NCI-H1436 (cell line): ENCODE measurements around the gene ARHGAP26.
"Not testable (repeated sequence)": the region's sequence is repeated elsewhere in the genome, so short reads cannot be mapped to it uniquely, and the experiment has no call there.

Experiments used
- DNase-seq: peaks from one replicate; lab custom pipeline; 2025; lab: John Stamatoyannopoulos, UW

The ARHGAP26 gene

DNA sequence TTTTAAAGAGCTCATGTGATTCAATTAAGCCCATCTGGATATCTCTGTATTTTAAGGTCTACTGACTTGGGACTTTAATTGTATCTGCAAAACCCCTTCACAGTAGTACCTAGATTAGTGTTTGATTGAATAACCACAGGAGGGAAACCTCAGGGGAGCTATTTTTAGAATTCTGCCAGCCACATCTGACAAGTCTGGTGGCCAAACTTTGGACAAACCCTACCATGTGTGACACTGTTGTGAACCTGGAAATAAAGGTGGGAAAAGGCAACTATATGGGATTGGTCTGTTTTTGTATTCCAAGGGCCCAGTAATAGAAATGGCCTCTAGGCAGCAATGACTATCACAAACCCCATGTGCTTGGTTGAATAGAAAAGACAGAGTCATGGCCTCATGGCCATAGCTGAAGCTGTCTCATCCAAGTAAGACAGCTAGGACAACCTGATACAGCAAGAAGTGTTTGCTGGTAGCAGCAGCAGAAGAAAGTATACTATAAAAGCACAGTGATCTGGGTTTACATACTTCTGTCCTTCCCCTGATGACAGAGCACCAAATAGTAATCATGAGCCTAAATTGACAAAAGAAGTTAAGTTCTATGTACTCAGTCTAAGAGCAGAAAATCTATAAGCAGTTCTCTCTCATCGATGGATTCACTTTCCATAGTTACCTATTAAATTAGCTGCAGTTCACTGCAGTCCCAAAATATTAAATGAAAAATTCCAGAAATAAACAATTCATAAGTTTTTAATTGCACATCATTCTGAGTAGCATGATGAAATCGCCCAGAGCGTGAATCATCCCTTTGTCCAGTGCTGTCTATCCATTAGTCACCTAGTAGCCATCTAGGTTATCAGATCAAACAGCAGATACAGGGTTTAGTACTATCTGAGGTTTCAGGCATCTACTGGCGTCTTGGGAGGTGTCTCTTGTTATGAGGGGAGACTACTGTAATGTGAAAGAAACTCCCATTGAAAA lies 189.8 kb downstream of the ARHGAP26 start:
- DNase-seq = no peak

DNA sequence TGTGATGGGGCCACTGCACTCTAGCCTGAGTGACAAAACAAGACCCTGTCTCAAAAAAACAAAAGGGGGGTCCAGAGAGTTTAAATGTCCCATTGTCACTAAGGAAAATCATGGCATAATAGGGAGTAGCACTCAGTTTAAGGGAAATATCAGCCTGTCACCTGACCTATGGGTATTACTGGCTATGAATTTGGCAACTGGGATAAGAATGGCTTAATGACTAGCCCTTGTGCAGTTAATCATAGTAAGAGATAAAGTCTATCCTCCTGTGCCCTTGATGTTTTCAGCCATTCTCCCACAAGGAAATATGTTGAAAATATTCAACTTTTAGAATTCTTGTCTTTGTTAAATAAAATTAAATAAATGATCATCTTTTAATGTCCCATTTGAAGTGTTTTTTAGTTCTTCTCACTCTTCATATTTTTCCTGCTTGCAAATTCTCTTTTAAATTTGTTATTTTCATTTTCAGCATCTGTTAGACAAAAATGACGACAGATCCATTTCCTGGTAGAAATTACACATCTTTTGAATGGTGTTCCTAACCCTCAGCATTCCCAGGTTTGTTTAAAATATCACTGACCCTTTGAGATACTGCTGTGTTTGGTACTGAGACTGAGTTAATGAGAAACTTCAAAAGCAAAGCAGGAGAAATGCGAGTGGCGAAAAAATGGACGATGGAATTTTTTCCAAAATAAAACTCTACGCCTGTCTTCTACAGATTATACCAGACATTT lies 191.4 kb downstream of the ARHGAP26 start:
- DNase-seq = no peak

DNA sequence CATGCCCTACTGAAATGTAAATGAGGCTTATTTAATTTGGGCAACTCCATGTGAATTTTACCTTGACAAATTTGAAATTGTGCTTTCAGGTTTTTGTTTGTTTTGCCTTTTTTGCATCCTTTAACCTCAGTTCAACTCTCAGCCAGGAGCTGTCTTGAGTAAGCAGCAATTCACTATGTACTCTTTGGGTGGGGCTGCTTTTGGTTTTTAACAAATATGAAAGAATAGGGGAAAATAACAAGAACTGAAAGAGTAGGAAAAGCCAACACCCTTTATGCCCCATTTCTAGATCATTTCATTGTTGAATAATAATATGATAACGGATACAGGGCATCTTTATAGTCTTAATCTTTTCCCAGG lies 192.0 kb downstream of the ARHGAP26 start:
- no peak for DNase-seq

DNA sequence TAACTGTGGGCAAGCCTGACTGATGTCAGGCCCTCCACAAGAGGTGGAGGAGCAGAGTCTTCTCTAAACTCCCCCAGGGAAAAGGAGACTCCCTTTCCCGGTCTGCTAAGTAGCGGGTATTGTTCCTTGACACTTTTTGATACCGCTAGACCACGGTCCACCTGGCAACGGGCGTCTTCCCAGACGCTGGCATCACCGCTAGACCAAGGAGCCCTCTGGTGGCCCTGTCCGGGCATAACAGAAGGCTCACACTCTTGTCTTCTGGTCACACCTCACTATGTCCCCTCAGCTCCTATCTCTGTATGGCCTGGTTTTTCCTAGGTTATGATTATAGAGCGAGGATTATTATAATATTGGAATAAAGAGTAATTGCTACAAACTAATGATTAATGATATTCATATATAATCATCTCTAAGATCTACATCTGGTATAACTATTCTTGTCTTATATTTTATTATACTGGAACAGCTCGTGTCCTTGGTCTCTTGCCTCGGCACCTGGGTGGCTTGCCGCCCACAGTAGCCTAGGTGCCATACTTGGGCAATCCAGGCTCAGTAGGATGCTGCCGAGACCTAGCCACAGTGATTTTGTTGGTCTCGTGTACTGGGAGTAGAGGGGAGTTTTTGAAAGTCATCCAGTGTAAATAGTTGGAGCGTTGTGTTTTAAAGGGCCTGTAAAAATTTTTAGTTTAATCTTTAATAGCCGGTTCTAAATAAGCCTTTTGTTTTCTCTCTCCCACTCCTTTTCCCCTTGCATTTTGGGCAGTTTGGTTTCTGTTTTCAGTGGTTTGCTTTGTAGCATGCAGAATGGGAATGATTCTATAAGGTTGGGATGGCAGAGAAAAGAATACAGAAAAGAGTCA lies 195.3 kb downstream of the ARHGAP26 start:
- not testable (repeated sequence) for DNase-seq

DNA sequence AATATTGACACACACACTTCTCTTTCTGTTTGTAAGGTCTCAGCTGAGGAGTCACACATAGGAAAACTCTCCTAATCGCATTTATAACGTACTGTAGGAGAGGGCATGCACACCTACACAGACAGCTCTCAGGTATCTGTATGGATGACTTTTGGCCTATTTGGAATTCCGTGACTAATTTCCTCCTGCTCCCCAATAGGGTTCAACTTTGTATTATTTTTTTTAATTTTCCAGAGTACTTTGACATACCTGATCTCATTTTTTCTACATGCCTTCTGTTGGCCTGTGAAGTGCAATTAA lies 195.9 kb downstream of the ARHGAP26 start:
- DNase-seq = no peak

DNA sequence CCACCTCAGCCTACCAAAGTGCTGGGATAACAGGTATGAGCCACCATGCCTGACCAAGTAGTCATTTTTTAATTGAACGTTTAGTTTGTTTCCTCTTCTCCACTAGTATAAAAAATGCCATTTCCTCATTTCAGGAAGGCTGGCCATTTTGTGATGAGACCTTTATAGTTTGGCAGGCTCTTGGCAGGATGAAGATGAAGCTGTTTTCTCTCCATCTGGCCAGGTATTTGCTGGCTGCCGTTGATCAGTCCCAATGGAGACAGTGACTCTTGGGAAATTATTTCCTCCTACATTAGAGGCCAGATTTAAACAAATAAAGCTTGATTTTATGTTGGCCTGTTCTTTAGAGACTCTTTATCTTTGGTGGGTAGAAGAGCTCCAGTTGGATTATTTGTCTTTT lies 199.0 kb downstream of the ARHGAP26 start:
- no peak for DNase-seq

DNA sequence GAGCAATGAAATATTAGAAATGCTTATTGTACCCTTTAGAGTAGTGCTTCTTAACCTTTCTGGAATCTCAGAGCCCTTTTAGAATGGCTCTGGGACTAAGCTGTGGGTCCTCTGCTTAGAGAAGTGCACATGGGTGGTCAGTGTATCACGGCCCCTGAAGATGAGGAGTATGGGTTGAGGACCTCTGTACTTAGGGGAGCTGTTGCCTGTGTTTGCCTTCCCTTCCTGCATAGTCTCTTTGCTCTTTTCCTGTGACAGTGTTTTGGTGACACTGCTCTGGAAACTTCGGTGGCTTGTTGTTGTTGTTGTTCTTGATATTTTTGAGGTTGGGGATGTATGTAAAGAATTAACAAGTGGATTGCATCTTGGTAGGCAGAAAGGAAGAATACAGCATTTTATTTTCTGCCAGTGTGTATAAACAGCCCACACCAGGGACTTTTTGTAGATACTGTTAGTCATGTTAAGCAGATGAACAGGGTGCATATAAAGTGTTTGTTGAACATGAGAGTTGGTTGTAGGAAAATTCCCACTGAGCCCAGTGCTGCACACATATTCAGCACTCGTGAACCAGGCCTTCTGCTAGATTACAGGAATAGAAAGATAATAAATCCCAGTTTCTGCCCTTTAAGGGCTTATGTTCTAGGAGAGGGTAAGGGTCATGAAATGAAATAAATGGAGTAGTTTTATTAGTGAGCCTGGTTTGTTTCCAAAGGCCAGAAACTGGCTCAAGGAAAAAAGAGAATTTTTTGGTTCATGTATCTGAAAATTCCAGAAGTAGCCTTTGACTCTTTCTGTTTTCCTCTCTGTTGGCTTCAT lies 199.7 kb downstream of the ARHGAP26 start:
- no peak for DNase-seq

DNA sequence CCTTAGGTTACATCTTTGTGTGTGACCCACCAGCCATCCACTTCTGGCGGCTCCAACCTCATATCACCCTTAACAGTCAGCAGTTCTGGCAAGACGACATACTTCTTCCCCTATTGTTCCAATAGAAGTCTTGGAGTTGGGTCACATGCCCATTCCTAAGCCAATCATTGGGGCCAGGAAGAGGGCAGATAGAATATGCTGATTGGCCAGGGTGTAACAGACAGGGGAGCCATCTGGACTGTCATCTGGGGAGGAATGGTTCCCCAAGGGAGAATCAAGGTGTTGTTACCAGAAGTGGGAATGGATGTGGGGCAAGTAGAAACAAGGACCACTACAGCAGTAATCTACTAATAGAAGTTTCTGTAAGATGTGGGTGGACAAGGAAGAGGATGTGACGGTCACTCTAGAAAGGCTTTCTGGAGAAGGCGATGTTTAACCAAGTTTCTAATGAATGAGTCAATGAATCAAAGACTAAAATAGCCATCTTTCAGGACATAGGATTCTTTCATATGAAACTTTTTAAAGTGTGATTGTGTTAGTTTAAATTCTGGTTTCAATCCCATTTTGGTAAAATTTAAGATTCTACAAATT lies 200.4 kb downstream of the ARHGAP26 start:
- DNase-seq = no peak

DNA sequence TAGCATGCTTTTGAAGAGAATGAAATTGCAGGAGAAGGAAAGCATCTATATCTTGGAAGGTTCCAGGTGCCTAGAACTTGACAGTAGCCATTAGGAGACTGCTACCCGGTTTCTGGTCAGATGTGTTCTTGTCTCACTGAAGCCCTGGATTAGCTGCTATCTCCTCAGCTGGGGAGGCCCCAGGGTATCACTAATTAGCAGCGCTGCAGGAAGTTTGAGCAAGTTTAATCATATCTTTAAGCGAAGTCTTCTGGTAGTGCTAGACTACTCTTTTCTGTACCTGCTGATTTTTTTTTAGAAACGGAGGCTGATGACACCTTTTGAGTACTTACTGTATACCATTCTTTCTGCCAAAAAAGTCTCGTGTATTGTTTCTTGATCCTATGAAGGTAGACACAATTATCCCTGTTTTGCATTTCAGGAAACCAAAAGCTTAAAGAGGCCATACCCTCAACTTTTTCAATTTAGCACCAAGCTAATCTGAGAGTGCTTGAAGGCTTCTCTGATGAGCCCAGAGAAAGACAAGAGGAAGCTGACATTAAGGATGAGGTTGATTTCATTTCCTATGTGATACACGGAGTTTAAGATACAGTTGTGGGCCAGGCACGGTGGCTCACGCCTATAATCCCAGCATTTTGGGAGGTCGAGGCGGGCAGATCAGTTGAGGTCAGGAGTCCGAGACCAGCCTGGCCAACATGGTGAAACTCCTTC lies 201.3 kb downstream of the ARHGAP26 start:
- no peak for DNase-seq

DNA sequence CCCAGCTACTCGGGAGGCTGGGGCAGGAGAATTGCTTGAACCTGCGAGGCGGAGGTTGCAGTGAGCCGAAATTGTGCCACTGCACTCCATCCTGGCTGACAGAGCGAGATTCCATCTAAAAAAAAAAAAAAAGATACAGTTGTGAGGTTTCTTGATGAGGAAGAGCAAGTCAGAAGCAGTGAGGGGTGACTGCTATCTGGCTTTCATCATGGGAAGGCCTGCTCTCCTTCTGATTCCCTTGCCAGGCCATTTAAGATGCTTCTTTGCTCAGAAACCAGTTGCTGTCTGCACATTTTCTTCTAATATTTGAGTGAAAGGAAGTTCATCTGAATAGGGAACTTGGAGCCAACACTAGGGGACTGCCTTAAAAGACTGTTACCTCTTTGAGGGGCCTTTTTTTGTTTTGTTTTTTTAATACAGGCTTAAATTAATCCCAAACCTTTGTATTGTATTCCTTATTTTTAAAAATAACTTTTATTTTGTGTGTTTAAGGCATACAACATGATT lies 201.9 kb downstream of the ARHGAP26 start:
- DNase-seq = no peak

DNA sequence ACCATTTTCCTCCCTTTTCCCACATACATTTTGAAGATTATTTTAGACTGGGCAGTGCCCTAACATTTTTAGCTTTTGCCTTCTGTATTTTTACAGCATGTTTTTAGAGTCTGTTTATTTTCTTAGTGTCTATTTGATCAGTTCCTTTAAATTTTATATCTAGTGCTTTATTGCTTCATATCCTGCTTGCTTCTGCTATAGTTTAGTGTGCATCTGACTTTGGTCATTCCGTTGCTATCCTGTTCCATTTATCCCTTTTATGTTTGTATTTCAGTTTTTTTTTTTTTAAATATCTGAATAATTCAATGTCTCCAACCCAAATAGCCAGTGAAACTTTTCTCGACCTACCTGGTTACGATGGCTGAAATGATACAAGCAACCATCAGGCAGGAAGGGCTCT lies 203.8 kb downstream of the ARHGAP26 start:
- no peak for DNase-seq

DNA sequence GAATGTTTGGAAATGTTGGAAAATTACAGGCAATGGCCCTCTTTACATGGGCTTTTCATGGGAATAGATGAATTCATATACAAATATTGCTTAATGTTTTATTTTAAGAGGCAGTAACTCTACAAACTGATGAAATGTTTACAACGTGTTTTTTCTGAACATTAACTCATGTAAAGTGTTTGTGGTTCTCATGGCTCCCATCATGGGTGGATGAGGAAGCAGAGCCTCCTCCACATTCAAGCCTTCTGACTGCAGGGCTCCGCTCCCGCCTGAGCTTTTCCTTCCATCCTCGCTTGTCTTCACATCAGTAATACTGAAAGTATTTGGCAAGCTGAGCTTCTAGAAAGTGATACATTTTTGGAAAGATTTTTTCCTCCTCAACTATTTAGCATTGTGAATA lies 204.2 kb downstream of the ARHGAP26 start:
- DNase-seq = no peak

DNA sequence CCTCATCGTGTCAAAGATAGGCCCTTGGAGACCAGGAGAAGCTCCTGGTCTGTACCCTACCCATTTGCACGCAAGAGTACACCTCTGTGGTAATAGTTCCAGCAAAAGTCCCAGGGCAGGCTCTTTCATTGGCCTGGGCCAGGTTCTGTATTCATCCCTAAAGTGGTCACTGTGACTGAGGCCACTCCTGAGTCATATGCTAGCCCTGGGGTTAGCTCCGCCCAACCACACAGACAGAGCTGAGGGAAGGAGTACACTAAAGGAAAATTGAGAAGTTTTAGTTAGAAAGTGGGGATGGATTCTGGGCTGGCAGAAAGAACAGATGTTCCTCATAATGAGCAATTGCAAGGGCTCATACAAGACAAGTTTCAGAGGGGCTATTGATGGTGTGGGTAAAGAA lies 206.7 kb downstream of the ARHGAP26 start:
- no peak for DNase-seq

DNA sequence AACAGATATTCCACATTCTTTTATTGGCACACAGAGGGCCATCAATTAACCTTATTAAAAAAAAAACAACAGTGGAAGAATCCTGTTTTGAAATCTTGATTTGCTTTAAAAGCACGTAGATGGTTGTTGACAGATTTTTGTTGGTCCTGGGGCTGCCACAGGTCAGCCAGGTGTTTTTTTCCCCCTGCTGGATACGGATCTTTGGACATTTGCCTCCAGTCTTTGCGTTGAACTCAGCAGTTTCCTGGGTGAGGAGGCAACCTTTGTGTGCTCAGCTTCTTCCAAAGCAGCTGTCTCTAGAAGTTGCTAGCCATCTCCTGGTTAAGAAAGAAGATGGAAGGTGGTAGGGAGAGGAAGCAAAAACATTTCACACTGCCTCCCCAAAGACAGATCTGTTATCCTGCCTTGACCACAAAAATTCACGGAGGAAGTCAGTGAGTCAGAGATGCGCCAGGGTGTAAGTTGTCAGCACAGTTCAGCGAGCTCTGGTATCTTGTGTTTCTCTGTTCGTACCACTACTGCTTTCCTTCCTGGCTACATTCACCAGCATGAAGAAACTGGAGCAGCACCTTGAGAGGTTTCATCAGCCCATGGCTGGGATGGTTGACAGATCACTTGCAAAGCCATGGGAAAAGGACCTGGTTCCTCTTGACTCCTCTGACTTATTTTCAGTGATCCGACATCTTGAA lies 207.3 kb downstream of the ARHGAP26 start:
- no peak for DNase-seq

DNA sequence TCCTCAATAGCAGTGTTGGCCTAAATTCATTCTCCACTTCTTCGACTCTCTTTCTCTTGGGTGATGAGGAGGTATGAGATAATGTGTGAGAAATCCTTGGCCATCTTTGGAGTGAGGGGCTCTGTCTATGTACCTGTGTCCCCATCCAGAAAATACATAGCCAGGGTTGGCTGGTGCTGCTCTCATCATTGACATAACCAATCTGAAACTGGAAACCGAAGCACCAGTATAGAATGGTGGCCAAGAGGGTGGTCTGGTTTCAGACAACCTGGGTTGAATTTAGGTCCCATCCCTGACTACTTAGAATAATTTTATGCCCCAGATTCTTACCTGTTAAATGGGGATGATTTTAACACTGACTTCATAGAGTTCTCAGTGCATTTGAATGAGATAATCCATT lies 208.1 kb downstream of the ARHGAP26 start:
- no peak for DNase-seq

DNA sequence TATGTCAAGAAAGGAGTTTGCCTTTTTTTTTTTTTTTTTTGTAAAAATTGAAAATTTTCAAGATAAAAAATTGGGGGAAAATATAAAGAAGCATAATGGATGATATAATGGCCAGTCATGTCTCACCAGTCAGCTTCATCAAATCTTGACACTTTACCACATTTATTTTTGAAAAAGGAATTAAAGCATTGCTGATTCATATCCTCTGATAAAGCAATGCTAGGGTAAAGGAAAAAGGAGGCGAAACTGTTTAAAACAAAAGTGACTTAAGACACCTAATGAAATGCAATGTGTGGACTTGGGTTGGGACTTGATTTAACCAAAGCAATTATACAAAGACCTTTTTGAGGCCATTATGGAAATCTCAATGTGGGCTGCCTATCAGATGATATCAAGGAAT lies 208.5 kb downstream of the ARHGAP26 start:
- no peak for DNase-seq

DNA sequence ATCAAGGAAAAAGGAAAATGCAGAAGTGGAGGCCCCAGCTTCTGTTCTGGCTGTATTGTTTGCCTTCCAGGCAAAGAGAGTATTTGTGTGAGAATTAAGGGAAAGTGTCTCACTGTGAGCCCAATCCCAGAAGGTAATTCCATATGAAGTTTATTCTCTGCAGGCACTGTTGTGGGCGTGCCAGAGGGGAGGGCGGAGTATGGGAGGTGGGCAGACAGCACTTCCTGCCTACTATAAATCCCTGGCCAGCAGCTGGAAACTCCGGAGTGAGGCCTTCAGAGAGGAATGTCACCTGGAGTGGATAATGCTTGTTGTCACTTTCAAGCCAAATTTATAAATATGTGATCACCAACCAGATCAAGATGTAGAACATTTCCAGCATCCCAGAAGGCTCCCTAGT lies 209.5 kb downstream of the ARHGAP26 start:
- no peak for DNase-seq

DNA sequence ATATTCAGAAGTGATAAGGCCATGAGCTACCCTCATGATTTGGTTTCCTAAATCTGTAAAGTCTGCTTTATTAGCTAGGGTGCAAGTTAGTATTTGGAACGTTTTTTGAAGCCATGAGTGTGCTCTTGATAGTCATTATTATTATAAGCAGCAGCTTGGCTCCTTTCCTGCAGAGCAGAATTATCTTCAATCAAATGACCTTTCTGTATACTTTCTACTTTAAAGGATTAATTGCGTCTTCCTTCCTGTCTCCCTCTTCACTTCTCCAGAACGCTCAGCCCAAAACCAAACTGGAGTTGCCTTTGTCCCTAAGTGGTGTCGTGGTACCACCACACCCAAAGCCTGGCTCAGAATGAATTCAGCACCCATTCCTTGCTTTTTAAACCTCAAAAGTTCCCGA lies 211.3 kb downstream of the ARHGAP26 start:
- no peak for DNase-seq

DNA sequence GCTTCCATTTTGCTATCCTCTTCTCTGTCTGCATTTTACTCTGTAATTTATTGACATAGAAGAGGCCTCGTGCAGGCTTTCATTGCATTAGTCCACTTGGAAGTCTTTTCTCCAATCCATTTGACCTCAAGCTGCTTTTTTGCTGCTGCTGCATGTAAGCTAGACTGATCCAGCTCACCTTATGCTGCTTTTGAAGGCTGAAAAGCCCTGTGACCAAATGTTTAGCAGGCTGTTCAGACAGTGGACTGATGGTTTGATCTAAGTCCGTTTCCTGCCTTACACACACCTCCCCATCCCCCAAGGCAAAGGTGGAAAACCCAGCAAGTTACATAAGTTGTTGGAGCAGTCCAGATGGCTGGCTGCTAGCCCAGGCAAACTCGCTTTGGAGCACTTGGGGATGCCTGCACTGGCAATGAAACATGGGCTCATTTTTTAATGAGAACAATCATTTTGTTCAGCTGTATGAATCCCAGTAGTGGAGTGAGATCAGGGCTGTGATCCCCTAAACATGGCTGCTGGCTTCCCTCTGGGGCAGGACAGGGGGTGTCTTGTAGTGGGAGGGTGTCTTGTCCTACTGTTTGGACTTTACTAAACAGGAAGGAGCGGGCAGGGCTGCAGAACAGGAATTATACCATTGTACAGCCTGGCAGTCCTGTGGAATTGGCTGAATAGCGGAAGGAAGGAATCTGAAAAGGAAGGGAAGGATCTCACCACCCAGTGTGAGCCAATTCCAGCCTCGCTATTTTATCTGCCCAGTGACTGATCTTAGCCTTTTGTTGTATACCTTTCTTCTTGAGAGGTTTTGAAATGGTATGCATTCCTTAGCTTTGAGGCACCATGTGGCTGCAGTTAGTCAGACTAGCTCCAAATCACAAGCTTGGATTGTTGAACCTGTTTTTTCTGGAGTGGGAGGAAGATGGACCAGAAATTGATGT lies 212.0 kb downstream of the ARHGAP26 start:
- no peak for DNase-seq
